Spinal cord (tissue), 10 donors: Measurements from ENCODE around the gene STOML3. TPM values are rescaled to one million over a fixed set of nuclear protein-coding genes. Genes with fewer than 3 reads are reported as not detected.
A peak's percentile ranks its signal among the peaks of the same experiment; 100 is the strongest.

Experiments used
- DNase-seq, 6 donors: peaks; one replicate each; pipeline versions ENCODE4 v3.0.0 to v3.0.0-alpha.2; 2013 to 2015; ENCODE audit warnings: low spot score in 6 of 6, low read depth in 4 of 6
- H3K27ac ChIP-seq: one replicate; pipeline ENCODE4 v1.5.1; 2013; ENCODE audit warnings: low read depth, low read length, control low read depth
- H3K27me3 ChIP-seq: one replicate; pipeline ENCODE4 v1.6.1; 2013; ENCODE audit warnings: low read length; ENCODE audit not compliant: control insufficient read depth, insufficient read depth
- H3K36me3 ChIP-seq: one replicate; pipeline ENCODE4 v1.6.1; 2013; ENCODE audit warnings: low read length; ENCODE audit not compliant: control insufficient read depth, insufficient read depth
- H3K4me1 ChIP-seq: one replicate; pipeline ENCODE4 v1.6.1; 2013; ENCODE audit warnings: low read length; ENCODE audit not compliant: control insufficient read depth, insufficient read depth
- H3K4me3 ChIP-seq: one replicate; pipeline ENCODE4 v1.5.1; 2013; ENCODE audit warnings: low read depth, low read length, control low read depth
- H3K9me3 ChIP-seq: one replicate; pipeline ENCODE4 v1.6.1; 2013; ENCODE audit warnings: low read length; ENCODE audit not compliant: control insufficient read depth, insufficient read depth
- WGBS: methylation state at CpG from one replicate; pipeline ENCODE4 v1.1.5; 2013; ENCODE audit warnings: missing lambda C conversion rate; ENCODE audit not compliant: insufficient coverage; 5-methylcytosine and 5-hydroxymethylcytosine counted together
- polyA plus RNA-seq, 2 donors: library from polyadenylated mRNA; unstranded; fragments of 120-200 nt; gene quantifications; one replicate each; pipeline ENCODE4 v1.2.1, GENCODE V29; 2013; ENCODE audit not compliant: insufficient read length in 2 of 2
- total RNA-seq, 2 donors: library from RNA; depleted of rRNA in 1 of 2; stranded (reverse); fragments of 120-200 nt in 1 of 2; fragments of >200 nt in 1 of 2; gene quantifications; one replicate each; pipeline versions ENCODE4 v1.2.3 to v1.2.4, GENCODE V29; 2013 to 2014
- donor health status: healthy.

The STOML3 gene
- total and polyA plus RNA-seq, 4 donors, result 0.69 to 4.4 (median 2.0) TPM

- Histone ChIP-seq H3K9me3 (no peaks in the 10 kb centered on the region), H3K4me3 (no peak overlapping the region), H3K4me1 (no peaks in the 10 kb centered on the region), H3K27ac (no peak overlapping the region), H3K36me3 (no peaks in the 10 kb centered on the region), H3K27me3 (no peaks in the 10 kb centered on the region)
- DNase-seq, result no peak
- WGBS, result 87% methylated on average over 4 of the region's 4 CpGs
Measured at GRCh38 chr13:38965281-38965680, 25.4 kb downstream of the STOML3 start.

GRCh38 chr13:38960175-38960574, 30.5 kb downstream of the STOML3 start:
- H3K4me1 ChIP-seq, result no peaks in the 10 kb centered on the region
- no peaks in the 10 kb centered on the region for H3K27me3 ChIP-seq
- no peak overlapping the region for H3K4me3 ChIP-seq
- no peak overlapping the region for H3K27ac ChIP-seq
- no peaks in the 10 kb centered on the region for H3K36me3 ChIP-seq
- H3K9me3 ChIP-seq, result no peaks in the 10 kb centered on the region
- no peak for DNase-seq

DNA sequence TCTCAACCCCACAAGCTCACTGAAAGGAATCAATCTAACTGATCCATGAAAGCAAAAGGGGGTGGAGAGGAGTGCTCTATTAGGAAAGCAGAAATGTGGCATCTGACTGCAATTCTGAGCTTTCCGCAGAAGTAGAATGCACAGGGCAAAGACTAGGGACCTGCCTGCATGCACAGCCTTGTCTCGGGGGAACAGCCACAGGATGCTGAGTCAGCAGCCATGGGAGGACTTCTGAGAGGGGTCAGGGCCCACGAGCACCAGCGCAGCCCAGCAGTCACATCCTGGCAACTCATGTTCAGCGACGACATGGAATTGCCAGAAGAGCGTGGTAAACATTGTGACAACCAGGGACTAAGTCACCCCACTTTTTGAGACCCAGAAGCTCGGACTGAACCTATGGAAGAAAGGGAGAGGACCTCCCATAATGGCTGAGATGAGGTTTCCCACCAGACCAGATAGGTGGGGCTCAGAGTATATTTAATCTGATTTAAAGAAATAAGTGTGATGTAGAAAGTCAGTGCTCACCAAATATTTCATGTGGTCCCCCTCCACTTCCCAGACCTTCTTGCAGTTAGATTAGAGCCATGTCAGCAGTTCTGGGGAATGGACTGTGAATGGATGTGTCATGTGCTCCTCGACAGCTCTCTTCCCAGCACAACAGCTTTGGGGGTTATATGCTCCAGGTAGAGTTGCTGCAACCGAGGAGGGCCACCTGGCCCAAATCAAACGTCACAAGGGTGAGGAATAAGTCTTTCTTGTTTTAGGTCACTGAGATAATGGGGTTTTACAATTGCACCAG, 32.6 kb downstream of the STOML3 start:
- no peak overlapping the region for H3K4me3 ChIP-seq
- DNase-seq, result no peak
- H3K27me3 ChIP-seq, result no peaks in the 10 kb centered on the region
- 92% methylated on average over 8 of the region's 11 CpGs for WGBS
- H3K36me3 ChIP-seq, result no peaks in the 10 kb centered on the region
- no peaks in the 10 kb centered on the region for H3K9me3 ChIP-seq
- no peaks in the 10 kb centered on the region for H3K4me1 ChIP-seq
- H3K27ac ChIP-seq, result no peak overlapping the region

- H3K4me1 ChIP-seq, result no peaks in the 10 kb centered on the region
- no peak overlapping the region for H3K27ac ChIP-seq
- no peaks in the 10 kb centered on the region for H3K27me3 ChIP-seq
- H3K9me3 ChIP-seq, result no peaks in the 10 kb centered on the region
- no peak overlapping the region for H3K4me3 ChIP-seq
- H3K36me3 ChIP-seq, result no peaks in the 10 kb centered on the region
- no peak for DNase-seq
Measured at GRCh38 chr13:38954844-38955243, 35.8 kb downstream of the STOML3 start.

- Histone ChIP-seq H3K27me3 (no peaks in the 10 kb centered on the region), H3K36me3 (no peaks in the 10 kb centered on the region), H3K4me1 (no peaks in the 10 kb centered on the region), H3K9me3 (no peaks in the 10 kb centered on the region), H3K27ac (no peak overlapping the region), H3K4me3 (no peak overlapping the region)
- no peak for DNase-seq
- 69% methylated on average over 1 of the region's 2 CpGs for WGBS
Measured at GRCh38 chr13:38954291-38954690, 36.3 kb downstream of the STOML3 start.

- no peaks in the 10 kb centered on the region for H3K36me3 ChIP-seq
- DNase-seq, result no peak
- H3K9me3 ChIP-seq, result no peaks in the 10 kb centered on the region
- no peaks in the 10 kb centered on the region for H3K27me3 ChIP-seq
- no peak overlapping the region for H3K27ac ChIP-seq
- no CpG with 5 or more reads among the region's 1 CpG for whole genome bisulfite sequencing
- no peaks in the 10 kb centered on the region for H3K4me1 ChIP-seq
- no peak overlapping the region for H3K4me3 ChIP-seq
Measured at GRCh38 chr13:38952827-38953226, 37.8 kb downstream of the STOML3 start.

DNA sequence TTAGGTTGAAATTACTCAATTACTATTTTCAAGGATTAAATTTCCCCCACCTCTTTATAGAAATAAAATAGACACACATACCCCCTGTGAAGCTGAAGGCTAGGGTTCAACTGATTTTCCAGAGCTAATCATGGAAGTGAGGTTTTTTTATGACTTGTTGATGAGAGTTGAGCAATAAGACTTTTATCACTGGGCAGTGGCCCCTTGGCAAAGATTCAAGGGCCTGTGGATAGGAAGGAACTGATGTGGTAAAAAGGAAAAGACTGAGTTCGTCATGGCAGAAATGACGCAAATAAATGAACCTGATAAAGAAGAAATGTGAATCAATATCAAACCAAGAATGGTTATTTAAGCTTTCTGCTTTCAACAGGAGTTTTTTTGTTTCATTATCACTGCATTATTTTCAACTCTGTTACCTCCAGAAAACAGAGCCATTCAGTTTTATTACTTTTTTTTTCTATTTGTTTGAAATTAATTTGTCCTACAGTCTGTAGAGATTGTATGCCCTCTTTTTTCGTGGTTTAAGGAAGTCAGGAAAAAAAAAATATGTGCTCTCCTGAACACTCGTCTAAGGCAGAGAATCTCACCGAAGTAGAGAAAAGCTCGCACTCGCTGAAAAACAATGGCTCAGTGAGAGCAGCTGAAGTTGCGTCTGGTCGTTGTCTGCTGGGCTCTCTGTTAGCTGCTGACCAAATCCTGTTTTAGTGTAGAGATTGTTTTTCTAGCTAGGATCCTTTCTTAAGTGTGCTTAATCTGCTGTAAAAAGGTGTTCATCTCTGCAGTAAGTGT, 38.9 kb downstream of the STOML3 start:
- Histone ChIP-seq H3K27ac (no peak overlapping the region), H3K27me3 (no peaks in the 10 kb centered on the region), H3K36me3 (no peaks in the 10 kb centered on the region), H3K9me3 (no peaks in the 10 kb centered on the region), H3K4me3 (no peak overlapping the region), H3K4me1 (no peaks in the 10 kb centered on the region)
- DNase-seq, result no peak
- whole genome bisulfite sequencing, result 35% methylated on average over 6 of the region's 9 CpGs

DNA sequence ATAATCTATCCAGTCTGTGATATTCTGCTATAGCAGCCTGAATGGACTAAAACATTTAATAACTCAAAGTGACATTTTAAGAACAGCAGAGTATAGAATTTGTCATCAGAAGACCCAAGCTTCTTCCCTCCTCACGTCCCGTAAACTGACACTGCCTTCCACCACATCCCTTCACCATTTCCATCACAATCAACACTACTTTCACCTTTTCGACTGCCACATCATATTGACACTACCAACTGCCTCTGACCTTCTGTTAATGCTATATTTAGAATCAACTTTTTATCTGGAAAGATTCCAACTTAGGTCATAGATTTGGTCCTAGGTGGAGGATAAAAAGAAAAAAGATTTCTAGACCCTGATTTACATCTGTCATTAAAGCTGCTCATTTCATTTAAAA, 39.6 kb downstream of the STOML3 start:
- DNase-seq, result no peak
- Histone ChIP-seq H3K9me3 (no peaks in the 10 kb centered on the region), H3K4me1 (no peaks in the 10 kb centered on the region), H3K36me3 (no peaks in the 10 kb centered on the region), H3K4me3 (no peak overlapping the region), H3K27me3 (no peaks in the 10 kb centered on the region), H3K27ac (no peak overlapping the region)
- 100% methylated on average over 1 of the region's 3 CpGs for WGBS

DNA sequence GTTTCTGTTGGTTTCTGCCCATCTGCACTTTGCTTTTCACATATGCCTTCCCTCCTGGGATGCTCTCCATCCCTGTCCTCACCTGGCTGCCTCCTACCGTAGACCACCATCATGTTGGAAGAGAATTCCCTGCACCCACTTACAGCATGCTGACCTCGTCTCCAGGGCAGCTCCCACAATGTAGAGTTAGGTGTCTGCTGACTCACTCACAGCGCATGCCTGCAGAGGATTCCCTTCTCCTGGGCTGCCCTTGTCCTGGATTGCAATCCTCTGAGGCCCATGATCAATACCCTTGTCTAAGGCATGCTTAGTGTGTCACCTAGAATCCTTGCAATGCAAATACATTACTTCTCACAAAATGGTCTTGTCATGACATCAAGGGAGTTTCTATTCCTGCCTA, 43.6 kb downstream of the STOML3 start:
- H3K27ac ChIP-seq, result no peak overlapping the region
- 92% methylated on average over 3 of the region's 3 CpGs for WGBS
- DNase-seq, result no peak

DNA sequence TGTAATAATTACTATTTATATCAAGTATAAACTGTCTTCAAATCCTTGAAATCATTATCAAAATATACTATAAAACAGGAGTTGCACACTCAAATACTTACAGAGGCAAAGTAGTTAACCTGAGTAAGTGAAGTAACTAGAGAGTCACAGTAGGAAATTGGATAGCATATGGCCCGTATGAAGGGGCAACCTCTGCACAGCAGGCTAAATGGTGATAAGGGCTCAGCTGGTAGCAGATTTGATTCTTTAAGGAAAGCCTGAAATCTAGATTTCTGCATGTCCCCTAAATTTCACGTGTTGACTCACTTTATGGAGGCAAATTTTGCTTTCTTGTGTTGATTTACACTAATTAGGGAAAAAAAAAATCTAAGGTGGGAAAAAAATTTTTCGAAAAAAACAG, 46.4 kb downstream of the STOML3 start:
- Histone ChIP-seq H3K4me1 (no peaks in the 10 kb centered on the region), H3K36me3 (no peaks in the 10 kb centered on the region), H3K27ac (no peak overlapping the region), H3K4me3 (no peak overlapping the region), H3K9me3 (no peaks in the 10 kb centered on the region), H3K27me3 (no peaks in the 10 kb centered on the region)
- WGBS, result 33% methylated on average over 1 of the region's 3 CpGs
- peak in 1 of 6 donors; percentile 17 for DNase-seq

More for the DNA sequence above, 43.6 kb downstream of the STOML3 start:
- Histone ChIP-seq H3K4me1 (no peaks in the 10 kb centered on the region), H3K36me3 (no peaks in the 10 kb centered on the region), H3K4me3 (no peak overlapping the region), H3K9me3 (no peaks in the 10 kb centered on the region), H3K27me3 (no peaks in the 10 kb centered on the region)
